Effector memory CD4-positive, alpha-beta T cell (primary cell): Measurements from ENCODE around the gene ZMIZ1.
A peak's percentile ranks its signal among the peaks of the same experiment; 100 is the strongest.

Source experiments
- DNase-seq, 3 donors: peaks; one replicate each; pipeline ENCODE4 v3.0.0-alpha.2; 2020
- H3K27ac ChIP-seq: 2 replicates; pipeline ENCODE4 v1.7.0; 2013; ENCODE audit warnings: mild to moderate bottlenecking, low read length, moderate library complexity; ENCODE audit not compliant: insufficient read depth, poor library complexity, severe bottlenecking
- H3K27me3 ChIP-seq: replicated peaks from 2 replicates; pipeline ENCODE4 v1.7.0; 2013; ENCODE audit warnings: mild to moderate bottlenecking, low read length; ENCODE audit not compliant: insufficient read depth, control insufficient read depth, poor library complexity, severe bottlenecking
- H3K36me3 ChIP-seq: 2 replicates; pipeline ENCODE4 v1.7.0; 2013; ENCODE audit warnings: mild to moderate bottlenecking, low read length, moderate library complexity; ENCODE audit not compliant: control insufficient read depth, insufficient read depth
- H3K4me1 ChIP-seq: 2 replicates; pipeline ENCODE4 v1.7.0; 2013; ENCODE audit warnings: low read length, mild to moderate bottlenecking; ENCODE audit not compliant: control insufficient read depth, insufficient read depth, poor library complexity, severe bottlenecking
- H3K4me3 ChIP-seq: 2 replicates; pipeline ENCODE4 v1.7.0; 2013; ENCODE audit warnings: low read length, low read depth, mild to moderate bottlenecking; ENCODE audit not compliant: insufficient read depth, poor library complexity, severe bottlenecking
- H3K9me3 ChIP-seq: 2 replicates; pipeline ENCODE4 v1.7.0; 2013; ENCODE audit warnings: mild to moderate bottlenecking, low read length, moderate library complexity; ENCODE audit not compliant: control insufficient read depth

ZMIZ1 gene

GRCh38 chr10:79237454-79238157 is 168.8 kb downstream of the ZMIZ1 start:
- H3K27ac ChIP-seq: no peak overlapping the region

GRCh38 chr10:79238158-79238520 is 169.4 kb downstream of the ZMIZ1 start:
- Histone ChIP-seq H3K9me3 (no peaks in the 10 kb centered on the region), H3K4me1 (peaks cover 8% of the 10 kb centered on the region), H3K4me3 (no peak overlapping the region), H3K27me3 (no peaks in the 10 kb centered on the region), H3K36me3 (no peaks in the 10 kb centered on the region), H3K27ac (no peak overlapping the region)
- DNase-seq: no peak

More at GRCh38 chr10:79237454-79238157, 168.8 kb downstream of the ZMIZ1 start:
- Histone ChIP-seq H3K27me3 (no peaks in the 10 kb centered on the region), H3K36me3 (no peaks in the 10 kb centered on the region), H3K9me3 (no peaks in the 10 kb centered on the region), H3K4me1 (peaks cover 8% of the 10 kb centered on the region), H3K4me3 (no peak overlapping the region)
- DNase-seq: no peak

- Histone ChIP-seq H3K27ac (no peak overlapping the region), H3K9me3 (no peaks in the 10 kb centered on the region), H3K36me3 (no peaks in the 10 kb centered on the region), H3K4me3 (no peak overlapping the region), H3K4me1 (peaks cover 8% of the 10 kb centered on the region), H3K27me3 (no peaks in the 10 kb centered on the region)
- no peak for DNase-seq
These were observed 169.8 kb downstream of the ZMIZ1 start for GRCh38 chr10:79238606-79239005.

GRCh38 chr10:79239275-79239779 is 170.6 kb downstream of the ZMIZ1 start:
- Histone ChIP-seq H3K36me3 (no peaks in the 10 kb centered on the region), H3K9me3 (no peaks in the 10 kb centered on the region), H3K4me3 (no peak overlapping the region), H3K4me1 (peaks cover 14% of the 10 kb centered on the region), H3K27me3 (no peaks in the 10 kb centered on the region), H3K27ac (no peak overlapping the region)
- DNase-seq: no peak

- Histone ChIP-seq H3K4me3 (no peak overlapping the region), H3K9me3 (no peaks in the 10 kb centered on the region), H3K36me3 (no peaks in the 10 kb centered on the region), H3K27ac (no peak overlapping the region), H3K4me1 (peaks cover 22% of the 10 kb centered on the region), H3K27me3 (no peaks in the 10 kb centered on the region)
- DNase-seq: no peak
These were observed 171.3 kb downstream of the ZMIZ1 start for GRCh38 chr10:79239924-79240581.

- H3K9me3 ChIP-seq: no peaks in the 10 kb centered on the region
- H3K27ac ChIP-seq: peak overlapping the region; percentile 27
- no peaks in the 10 kb centered on the region for H3K36me3 ChIP-seq
- peaks cover 24% of the 10 kb centered on the region for H3K4me1 ChIP-seq
- no peak for DNase-seq
- H3K27me3 ChIP-seq: no peaks in the 10 kb centered on the region
- H3K4me3 ChIP-seq: peak overlapping the region; percentile 62
These were observed 172.8 kb downstream of the ZMIZ1 start for GRCh38 chr10:79241629-79241989.

GRCh38 chr10:79241990-79242619 is 173.3 kb downstream of the ZMIZ1 start:
- DNase-seq: peak in 2 of 3 donors; percentile 11 to 23
- H3K27ac ChIP-seq: peak overlapping the region; percentile 27
- peak overlapping the region; percentile 62 for H3K4me3 ChIP-seq
- H3K27me3 ChIP-seq: no peaks in the 10 kb centered on the region
- H3K9me3 ChIP-seq: no peaks in the 10 kb centered on the region
- H3K4me1 ChIP-seq: peaks cover 29% of the 10 kb centered on the region
- no peaks in the 10 kb centered on the region for H3K36me3 ChIP-seq

GRCh38 chr10:79242620-79243152 is 173.9 kb downstream of the ZMIZ1 start:
- Histone ChIP-seq H3K4me3 (peak overlapping the region; percentile 62), H3K27ac (peak overlapping the region; percentile 25), H3K27me3 (no peaks in the 10 kb centered on the region), H3K4me1 (peaks cover 34% of the 10 kb centered on the region), H3K9me3 (no peaks in the 10 kb centered on the region), H3K36me3 (no peaks in the 10 kb centered on the region)
- peak in 2 of 3 donors; percentile 14 to 39 for DNase-seq

- Histone ChIP-seq H3K36me3 (no peaks in the 10 kb centered on the region), H3K27me3 (no peaks in the 10 kb centered on the region), H3K27ac (no peak overlapping the region), H3K4me1 (peaks cover 38% of the 10 kb centered on the region), H3K9me3 (no peaks in the 10 kb centered on the region), H3K4me3 (peak overlapping the region; percentile 62)
- peak in 2 of 3 donors; percentile 24 to 38 for DNase-seq
These were observed 174.7 kb downstream of the ZMIZ1 start for GRCh38 chr10:79243181-79244067.
